CMK (cell line): ENCODE data around the gene ROCK2.
"Not testable (repeated sequence)": the region's sequence is repeated elsewhere in the genome, so short reads cannot be mapped to it uniquely, and the experiment has no call there.

Source experiments
- DNase-seq: peaks from one replicate; pipeline ENCODE4 v3.0.0-alpha.2; 2010; ENCODE audit warnings: low read depth

ROCK2 gene

GRCh38 chr2:11234309-11234708 is 110.1 kb downstream of the ROCK2 start:
- DNase-seq: no peak

GRCh38 chr2:11231193-11231592 is 113.2 kb downstream of the ROCK2 start:
- DNase-seq: not testable (repeated sequence)

GRCh38 chr2:11228692-11229091 is 115.7 kb downstream of the ROCK2 start:
- DNase-seq: peak; percentile 64

- no peak for DNase-seq
Measured at GRCh38 chr2:11227595-11227994, 116.8 kb downstream of the ROCK2 start.

DNA sequence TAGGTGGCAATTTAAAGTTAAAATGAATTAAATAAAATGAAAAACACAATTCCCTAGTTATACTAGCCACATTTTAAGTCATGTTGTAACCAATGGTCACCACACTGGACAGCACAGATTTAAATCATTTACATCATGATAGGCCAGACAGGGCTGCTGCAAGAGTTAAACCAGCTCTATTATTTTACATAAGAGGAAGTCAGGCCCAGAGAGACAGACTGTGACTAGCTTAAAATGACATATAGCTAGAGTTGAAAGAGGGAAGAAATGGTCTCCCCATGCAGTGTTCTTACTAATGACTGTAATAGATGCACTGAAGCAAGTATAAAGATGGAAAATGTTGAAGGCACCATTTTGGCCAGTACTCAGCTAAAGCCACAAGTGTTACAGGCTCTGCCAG is 119.5 kb downstream of the ROCK2 start:
- no peak for DNase-seq

DNA sequence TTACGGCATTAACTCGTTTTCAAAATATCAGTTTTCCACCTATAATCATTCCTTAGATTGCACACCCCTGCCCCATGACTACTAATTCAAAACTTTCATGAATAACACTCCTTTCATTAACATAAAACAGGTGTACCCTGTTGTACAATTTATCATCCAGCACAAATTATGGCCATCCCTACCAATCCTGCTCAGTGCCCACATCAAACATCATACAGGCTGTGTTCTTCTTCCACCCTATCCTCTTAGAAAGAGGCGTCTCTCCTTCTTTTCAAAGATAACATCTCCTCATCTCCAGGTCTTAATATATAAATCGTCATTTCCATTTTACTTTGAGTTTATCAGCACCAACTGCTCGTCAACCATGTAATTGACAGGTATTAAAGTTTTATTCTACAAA is 121.6 kb downstream of the ROCK2 start:
- DNase-seq: no peak

DNA sequence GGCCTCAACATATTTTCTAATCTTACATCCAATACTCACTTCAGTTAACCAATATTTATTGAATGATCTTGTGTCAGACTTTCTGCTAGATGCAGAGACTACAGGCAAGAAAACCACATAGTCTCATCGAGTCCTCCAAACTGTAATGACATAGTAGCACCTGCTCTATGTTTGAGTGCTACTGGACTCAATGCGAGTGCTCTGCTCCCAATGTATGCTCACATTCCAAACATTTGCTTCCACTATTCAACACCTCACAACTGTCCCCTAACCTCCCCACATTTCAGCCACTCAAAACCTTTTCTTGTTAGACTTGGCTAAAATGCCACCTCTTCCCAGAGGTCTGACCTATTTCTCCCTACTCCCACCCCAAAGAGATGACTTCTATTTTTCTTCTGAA is 124.0 kb downstream of the ROCK2 start:
- no peak for DNase-seq

DNA sequence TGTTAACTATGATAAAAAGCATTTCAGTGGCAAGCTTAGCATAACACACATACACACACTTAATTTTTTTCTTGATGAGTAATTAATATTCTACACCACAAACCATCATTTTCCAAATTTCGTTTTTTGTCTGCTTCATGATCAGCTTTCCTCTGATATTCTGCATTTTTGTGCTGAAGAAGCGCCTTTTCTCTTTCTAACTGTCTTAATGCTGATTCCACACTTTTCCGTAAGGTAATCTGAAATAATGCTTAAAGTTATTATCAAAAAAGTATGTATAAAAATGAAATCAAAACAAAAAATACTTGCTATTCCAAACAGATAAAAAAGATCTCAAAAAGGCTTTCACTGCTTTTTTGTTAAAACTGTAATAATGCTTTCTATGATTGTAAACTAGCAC is 129.0 kb downstream of the ROCK2 start:
- DNase-seq: no peak

DNA sequence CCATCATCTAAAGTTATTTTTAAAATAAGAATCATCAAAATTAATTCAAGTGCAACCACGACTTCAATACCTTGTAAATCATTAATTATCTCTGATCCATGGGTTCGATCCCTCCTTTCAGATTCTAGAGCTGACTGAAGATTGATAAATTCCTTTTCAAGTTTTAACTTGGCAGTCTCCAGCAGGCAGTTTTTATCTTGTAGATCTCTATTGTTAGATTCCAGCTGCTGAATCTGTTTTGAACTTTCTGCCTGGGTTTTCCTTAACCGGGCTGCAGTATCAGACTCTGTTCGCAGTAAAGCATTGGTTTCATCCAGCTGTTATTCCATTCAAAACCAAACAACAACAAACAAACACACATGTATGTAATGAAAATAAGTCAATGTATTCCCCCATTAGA is 129.7 kb downstream of the ROCK2 start:
- no peak for DNase-seq

- DNase-seq: no peak
Measured at GRCh38 chr2:11213975-11214374, 130.5 kb downstream of the ROCK2 start.

- DNase-seq: no peak
Measured at GRCh38 chr2:11213090-11213638, 131.3 kb downstream of the ROCK2 start.

DNA sequence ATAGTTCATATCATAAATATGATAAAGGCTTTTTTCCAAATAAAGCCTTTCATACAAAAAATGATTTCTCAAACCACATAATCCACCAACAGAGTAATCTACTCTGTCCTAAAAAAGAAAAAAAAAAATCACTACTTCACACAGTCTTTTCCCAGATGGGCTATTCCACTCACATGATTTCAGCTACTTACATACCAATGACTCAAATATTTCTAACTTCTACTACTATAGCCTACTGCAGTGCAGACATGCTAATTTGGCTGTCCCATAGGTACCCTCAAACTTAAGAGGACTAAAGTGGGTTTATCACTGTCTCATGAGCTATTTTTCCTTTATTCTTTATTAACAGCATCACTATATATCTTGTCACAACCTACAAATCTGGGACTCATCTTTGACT is 131.8 kb downstream of the ROCK2 start:
- DNase-seq: no peak

GRCh38 chr2:11208083-11208482 is 136.4 kb downstream of the ROCK2 start:
- DNase-seq: no peak

GRCh38 chr2:11203480-11203879 is 141.0 kb downstream of the ROCK2 start:
- DNase-seq: no peak

DNA sequence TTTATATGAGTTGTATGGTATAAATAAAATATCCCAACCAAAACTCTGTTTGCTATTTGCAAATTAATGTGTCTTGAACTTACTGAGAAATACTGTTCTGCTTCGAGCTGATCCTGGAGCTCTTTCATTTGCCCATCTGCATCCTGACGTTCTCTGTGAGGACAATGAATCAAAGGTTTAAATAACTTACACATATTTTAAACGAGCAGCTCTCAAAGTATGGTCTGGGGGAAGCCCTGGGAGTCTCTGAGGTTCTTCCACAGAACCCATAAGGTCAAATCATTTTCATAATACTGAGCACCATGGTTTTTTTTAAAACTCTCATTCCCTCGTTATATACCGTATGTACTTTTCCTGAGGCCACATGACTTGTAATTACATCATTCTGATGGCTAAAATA is 142.5 kb downstream of the ROCK2 start:
- no peak for DNase-seq

- DNase-seq: no peak
Measured at GRCh38 chr2:11200651-11201050, 143.8 kb downstream of the ROCK2 start.

DNA sequence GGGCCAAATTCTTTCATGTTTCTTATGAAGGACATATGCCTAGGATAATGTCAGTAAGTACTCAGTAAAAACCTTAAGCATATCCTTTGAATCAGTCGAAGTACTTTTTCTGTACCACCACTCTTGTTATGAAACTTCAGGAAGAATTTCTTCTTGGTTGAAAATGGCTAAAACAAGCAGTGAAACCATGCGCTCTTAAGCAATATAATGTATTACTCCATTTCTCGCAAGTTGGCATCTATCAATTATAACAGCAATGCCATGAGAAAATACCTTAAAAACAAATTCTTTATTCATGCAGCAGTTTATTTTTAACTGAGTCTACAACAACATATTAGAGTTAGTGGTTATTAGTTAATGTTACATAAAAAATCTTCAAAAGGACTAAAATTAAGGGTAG is 148.2 kb downstream of the ROCK2 start:
- no peak for DNase-seq

DNA sequence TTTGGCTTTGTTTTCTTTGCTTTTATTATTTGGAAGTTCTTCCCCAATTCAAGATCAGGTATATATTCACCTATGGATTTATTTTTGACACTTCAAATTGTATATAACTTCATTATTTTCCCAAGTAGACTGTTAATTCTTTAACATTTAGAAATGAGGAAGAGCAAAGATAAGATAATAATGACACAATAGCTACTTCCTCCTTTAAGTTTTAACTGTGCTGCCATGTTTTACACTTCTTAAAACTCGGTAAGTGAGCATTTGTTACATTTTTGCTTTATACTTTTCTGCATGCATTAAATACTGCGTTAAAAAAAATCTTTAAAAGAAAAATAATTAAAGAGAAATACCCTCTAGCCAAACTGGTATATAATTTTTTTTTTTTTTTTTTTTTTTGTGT is 156.7 kb downstream of the ROCK2 start:
- DNase-seq: no peak

- DNase-seq: no peak
Measured at GRCh38 chr2:11187083-11187619, 157.3 kb downstream of the ROCK2 start.

GRCh38 chr2:11186145-11186544 is 158.3 kb downstream of the ROCK2 start:
- DNase-seq: no peak

DNA sequence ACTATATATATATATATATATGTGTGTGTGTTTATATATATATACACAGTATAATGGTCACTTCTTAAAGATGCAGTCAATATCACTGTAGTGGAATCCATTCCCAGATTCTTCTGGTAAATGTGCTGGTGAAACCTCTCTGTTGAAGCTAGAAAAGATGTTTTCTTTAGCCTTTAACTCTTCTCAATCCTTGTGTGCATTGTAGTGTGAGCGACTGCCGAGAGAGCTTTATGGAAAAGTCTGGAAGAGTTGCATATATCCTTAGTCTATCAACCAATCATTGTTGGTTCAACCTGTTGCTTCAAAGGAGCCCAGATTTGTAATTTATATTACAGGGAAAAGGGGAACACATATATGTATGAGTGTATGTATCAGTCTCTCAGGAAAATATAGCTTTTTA is 161.5 kb downstream of the ROCK2 start:
- DNase-seq: no peak

DNA sequence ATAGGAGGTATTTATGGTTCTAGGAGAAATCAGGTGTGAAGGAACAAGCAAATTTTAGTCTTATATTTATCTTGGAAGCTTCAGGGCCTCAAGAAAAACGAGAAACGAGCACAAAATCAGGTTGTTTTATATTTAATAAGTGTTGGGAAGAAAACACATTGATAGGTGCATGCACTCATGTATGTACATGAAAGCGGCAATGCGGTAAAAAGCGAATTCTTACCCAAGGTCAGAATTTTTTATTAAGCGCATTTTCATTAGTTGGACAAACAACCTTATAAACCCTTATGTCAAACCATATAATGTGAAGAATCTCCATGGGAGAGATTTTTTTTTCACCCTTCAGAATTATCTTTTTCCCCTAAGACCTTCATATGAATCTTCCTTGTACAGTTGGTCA is 163.8 kb downstream of the ROCK2 start:
- DNase-seq: no peak

- DNase-seq: no peak
Measured at GRCh38 chr2:11179899-11180298, 164.5 kb downstream of the ROCK2 start.

- no peak for DNase-seq
Measured at GRCh38 chr2:11179196-11179595, 165.2 kb downstream of the ROCK2 start.
